GM18951 (cell line): Measurements from ENCODE around the gene AARS2.

Experiments
- POLR2A ChIP-seq: IDR thresholded peaks from 4 replicates; pipeline ENCODE4 v1.6.1; 2011; ENCODE audit warnings: mild to moderate bottlenecking; ENCODE audit not compliant: insufficient read length, insufficient read depth; ENCODE audit errors: extremely low read depth
- in situ Hi-C: fragments of 300-500 bp; cut with MboI; formaldehyde crosslinking; loops from one replicate; pipeline ENCODE4 v1.12.0; 2022; ENCODE audit warnings: low sequenced_read_pairs, mixed read lengths, inconsistent platforms; ENCODE audit not compliant: unreplicated experiment

The AARS2 gene

GRCh38 chr6:44255871-44256774 is 57.0 kb downstream of the AARS2 start:
- in situ Hi-C loops, result no loop called here
- peak; percentile 32 for TF ChIP-seq POLR2A

- TF ChIP-seq POLR2A, result no peak
- in situ Hi-C loops, result no loop called here
These were observed 57.9 kb downstream of the AARS2 start for GRCh38 chr6:44255105-44255808.

- in situ Hi-C loops, result no loop called here
- no peak for TF ChIP-seq POLR2A
These were observed 58.7 kb downstream of the AARS2 start for GRCh38 chr6:44254191-44255104.

GRCh38 chr6:44253307-44254101 is 59.6 kb downstream of the AARS2 start:
- no peak for TF ChIP-seq POLR2A
- in situ Hi-C loops, result no loop called here

- in situ Hi-C loops, result no loop called here
- TF ChIP-seq POLR2A, result no peak
These were observed 61.3 kb downstream of the AARS2 start for GRCh38 chr6:44251576-44252524.

GRCh38 chr6:44250718-44251123 is 62.4 kb downstream of the AARS2 start:
- in situ Hi-C loops, result no loop called here
- no peak for TF ChIP-seq POLR2A

- in situ Hi-C loops, result no loop called here
These were observed 63.0 kb downstream of the AARS2 start for GRCh38 chr6:44250067-44250717.

More at GRCh38 chr6:44250067-44250717, 63.0 kb downstream of the AARS2 start:
- no peak for TF ChIP-seq POLR2A
